HG03565 (cell line): Measurements from ENCODE around the gene ZBTB33.

ENCODE experiments used
- ATAC-seq: cut with Tn5 transposase; IDR thresholded peaks from one replicate; pipeline ENCODE4 v1.9.1; 2021; ENCODE audit warnings: mild to moderate bottlenecking, moderate library complexity; ENCODE audit not compliant: unreplicated experiment

The ZBTB33 gene

GRCh38 chrX:120304256-120304655 lies 53.6 kb downstream of the ZBTB33 start:
- no peak for ATAC-seq

GRCh38 chrX:120305531-120306141 lies 55.0 kb downstream of the ZBTB33 start:
- ATAC-seq = no peak

- ATAC-seq = no peak
Observed at GRCh38 chrX:120306630-120307029, 56.0 kb downstream of the ZBTB33 start.
